Left kidney (tissue), 2 donors: ENCODE results near the gene SHISA9. TPM values are rescaled to one million over a fixed set of nuclear protein-coding genes. Genes with fewer than 3 reads are reported as not detected.

ENCODE experiments used
- DNase-seq: peaks from one replicate; pipeline ENCODE4 v3.0.0-alpha.2; 2013
- polyA plus RNA-seq: library from polyadenylated mRNA; unstranded; fragments of 120-200 nt; gene quantifications from one replicate; pipeline ENCODE4 v1.2.1, GENCODE V29; 2013; ENCODE audit not compliant: insufficient read length

The SHISA9 gene
- polyA plus RNA-seq, 1 donor = 4.6 TPM

DNA sequence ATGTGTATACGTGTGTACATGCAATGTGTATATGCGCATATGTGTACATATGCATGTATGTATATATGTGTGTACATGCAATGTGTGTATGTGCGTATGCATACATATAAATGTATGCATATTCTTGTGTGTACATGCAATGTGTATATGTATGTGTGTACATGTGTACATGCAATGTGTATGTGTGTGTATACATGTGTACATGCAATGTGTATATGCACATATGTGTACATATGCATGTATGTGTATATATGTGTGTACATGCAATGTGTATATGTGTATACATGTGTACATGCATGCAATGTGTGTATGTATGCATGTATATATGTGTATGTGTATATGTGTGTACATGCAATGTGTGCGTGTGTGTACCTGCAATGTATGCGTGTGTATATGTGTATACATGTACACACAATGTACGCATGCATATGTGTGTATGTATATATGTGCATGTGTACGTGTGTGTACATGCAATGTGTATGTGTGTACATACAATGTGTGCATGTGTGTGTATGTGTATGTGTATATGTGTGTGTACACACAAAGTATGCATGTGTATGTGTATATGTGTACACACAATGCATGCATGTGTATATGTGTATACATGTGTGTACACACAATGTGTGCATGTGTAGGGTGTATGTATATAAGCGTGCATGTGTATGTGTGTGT lies 167.7 kb downstream of the SHISA9 start:
- DNase-seq = no peak

DNA sequence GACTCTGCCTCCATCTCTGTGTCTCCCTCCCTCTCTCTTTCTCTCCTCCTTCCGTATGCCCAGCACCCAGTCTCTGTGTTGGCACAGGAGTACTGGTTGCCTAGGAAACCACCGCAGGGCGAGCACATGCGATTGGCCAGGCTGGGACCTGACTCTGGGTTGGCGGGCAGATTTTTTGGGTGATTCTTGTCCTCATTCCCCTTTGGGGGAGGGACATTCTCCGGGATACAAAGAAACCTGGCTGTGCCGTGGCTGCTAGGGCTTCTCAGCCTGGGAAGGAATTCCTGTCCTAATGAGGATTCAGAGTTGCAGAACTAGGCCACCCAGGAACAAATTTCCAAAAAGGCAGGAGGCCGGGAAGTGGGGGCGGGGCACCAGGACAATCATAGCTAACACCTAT lies 168.9 kb downstream of the SHISA9 start:
- DNase-seq = no peak

- DNase-seq = no peak
These were observed 175.5 kb downstream of the SHISA9 start for GRCh38 chr16:13076878-13077277.

DNA sequence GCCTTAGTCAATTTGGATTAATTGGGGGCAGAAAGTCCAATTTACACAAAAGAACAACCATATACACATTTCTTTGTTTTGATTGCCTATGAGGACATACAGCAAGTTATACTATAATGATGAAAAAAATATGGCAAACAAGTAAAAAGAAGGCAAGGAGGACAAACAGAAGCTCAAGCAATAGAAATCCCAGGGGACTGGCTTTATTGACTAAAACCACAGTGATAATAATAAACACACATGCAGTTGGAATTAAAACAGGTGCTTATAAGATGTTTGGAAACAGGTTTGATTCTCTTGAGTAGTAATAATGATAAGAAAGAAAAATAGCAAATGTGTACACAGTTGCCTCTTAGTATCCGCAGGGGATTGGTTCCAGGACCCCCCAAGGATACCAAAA lies 176.4 kb downstream of the SHISA9 start:
- no peak for DNase-seq

DNA sequence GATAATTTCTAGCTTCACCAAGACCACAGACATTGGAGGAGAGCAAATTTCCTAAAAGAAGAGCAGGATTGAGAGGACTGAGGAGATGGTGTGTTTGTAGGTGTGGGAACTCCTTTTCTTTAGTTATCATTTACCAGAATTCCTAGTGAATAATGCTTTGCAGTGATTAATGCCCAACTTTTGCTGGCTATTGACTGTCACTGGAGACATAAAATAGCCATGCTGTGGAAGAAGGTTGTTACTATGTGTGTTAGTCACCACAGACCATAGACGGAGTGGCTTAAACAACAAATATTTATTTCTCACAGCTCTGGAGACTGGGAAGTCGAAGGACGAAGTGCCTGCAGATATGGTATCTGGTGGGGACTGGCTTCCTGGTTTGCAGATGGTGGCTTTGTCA lies 179.1 kb downstream of the SHISA9 start:
- DNase-seq = no peak

GRCh38 chr16:13081825-13082331 lies 180.5 kb downstream of the SHISA9 start:
- DNase-seq = no peak

GRCh38 chr16:13083681-13084080 lies 182.3 kb downstream of the SHISA9 start:
- no peak for DNase-seq

- DNase-seq = peak; percentile 17
These were observed 182.9 kb downstream of the SHISA9 start for GRCh38 chr16:13084331-13084730.

- no peak for DNase-seq
These were observed 192.3 kb downstream of the SHISA9 start for GRCh38 chr16:13093661-13094060.

- no peak for DNase-seq
These were observed 193.7 kb downstream of the SHISA9 start for GRCh38 chr16:13095061-13095460.

DNA sequence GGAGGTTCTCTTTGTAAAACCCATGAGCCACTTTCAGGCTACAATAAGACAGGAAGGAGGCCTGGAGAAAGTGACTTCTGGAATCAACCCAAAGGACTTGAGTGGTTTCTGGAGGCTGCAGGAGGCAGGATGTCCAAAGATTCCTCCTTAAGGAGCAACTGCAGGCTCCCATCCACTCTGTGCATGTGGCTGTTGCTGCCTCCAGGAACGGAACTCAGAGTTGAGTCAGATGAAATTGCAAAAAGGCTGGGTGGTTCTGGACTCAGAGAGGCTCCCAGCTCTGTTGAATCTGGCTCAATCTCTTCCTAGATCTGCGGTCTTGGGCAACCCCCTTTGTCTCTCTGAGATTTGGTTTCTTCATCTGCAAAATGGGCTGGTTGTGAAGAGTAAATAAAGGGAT lies 197.1 kb downstream of the SHISA9 start:
- no peak for DNase-seq

DNA sequence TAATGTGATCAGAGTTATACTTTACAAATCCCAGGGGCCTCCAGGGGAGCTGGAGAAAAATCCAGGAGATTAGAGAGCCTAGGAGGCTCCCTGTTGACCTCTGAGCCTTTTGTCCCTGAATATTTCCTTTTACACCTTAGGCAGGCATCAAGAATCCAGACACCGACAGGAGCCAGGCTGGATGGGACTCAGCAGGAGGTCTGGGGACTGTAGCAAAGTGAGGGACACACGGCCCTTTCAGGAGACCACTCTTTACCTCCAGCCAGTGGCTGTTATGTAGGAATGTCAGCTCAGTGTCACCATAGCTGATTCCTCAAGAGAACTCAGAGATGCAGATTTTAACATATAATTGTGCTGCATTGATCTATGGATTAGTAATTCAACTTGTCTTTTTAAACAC lies 198.4 kb downstream of the SHISA9 start:
- no peak for DNase-seq

DNA sequence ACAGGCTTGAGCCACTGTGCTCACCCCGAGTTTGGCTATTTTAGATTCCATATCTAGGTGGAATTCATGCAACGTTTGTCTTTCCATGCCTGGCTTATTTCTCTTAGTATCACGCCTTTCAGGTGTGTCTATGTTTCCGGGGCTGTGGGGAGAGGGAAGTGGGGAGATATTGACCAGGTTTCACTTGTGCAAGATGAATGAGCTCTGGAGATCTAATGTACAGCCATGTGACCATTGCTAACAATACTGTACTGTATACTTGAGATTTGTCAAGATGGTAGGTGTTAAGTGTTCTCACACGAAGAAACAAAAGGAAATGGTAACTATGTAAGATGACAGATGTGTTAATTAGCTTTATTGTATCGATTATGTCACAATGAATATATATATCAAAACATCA lies 199.6 kb downstream of the SHISA9 start:
- DNase-seq = no peak

DNA sequence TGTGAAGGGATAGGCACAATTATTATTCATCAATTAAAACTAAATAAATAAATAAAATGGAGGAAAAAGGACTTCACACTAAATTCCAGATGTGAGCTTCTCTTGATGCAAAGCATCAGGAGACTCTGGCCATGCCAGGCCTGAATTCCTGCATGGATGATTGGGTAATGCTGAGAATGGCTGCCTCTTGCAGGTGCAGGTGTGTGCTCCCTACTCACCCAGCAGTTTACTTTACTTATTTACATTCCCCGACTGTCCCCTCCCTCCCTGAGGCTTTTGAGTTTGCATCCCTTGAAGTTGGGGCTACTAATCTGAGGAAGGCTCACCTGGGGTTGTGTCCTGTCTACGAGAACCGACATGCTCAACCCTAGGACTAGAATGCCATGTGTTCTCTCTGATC lies 200.4 kb downstream of the SHISA9 start:
- no peak for DNase-seq

GRCh38 chr16:13102401-13102800 lies 201.0 kb downstream of the SHISA9 start:
- no peak for DNase-seq

DNA sequence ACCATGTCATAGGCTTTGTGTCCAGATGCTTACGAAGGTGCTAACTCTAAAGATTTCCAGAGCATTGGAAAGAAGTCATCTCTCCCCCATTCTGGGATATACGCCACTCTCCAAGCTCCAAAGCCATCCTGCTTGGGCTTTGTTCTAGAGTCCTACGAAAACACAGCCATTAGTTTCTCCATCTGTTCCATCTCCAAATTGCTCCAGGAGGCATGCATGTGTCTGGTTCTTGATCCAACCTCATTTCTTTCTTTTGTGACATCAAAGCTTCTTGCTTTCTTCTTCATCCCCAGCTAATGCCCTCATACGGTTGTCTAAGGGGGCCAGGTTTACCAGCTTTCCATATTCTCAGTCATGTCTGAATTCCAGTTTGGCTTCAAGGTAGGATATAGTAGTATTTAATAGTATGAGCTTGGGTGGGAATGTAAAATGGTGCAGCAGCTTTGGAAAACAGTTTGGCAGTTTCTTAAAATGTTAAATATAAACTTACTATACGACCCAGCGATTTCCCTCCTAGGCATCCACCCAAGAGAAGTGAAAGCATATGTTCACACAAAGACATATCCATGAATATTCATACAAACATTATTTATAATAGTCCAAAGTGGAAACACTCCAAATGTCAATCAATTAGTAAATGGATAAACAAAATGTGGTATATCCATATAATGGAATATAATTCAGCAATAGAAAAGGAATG lies 202.6 kb downstream of the SHISA9 start:
- no peak for DNase-seq

- DNase-seq = no peak
These were observed 203.4 kb downstream of the SHISA9 start for GRCh38 chr16:13104772-13105171.

- DNase-seq = no peak
These were observed 204.0 kb downstream of the SHISA9 start for GRCh38 chr16:13105427-13105826.

- no peak for DNase-seq
These were observed 205.1 kb downstream of the SHISA9 start for GRCh38 chr16:13106464-13106863.

DNA sequence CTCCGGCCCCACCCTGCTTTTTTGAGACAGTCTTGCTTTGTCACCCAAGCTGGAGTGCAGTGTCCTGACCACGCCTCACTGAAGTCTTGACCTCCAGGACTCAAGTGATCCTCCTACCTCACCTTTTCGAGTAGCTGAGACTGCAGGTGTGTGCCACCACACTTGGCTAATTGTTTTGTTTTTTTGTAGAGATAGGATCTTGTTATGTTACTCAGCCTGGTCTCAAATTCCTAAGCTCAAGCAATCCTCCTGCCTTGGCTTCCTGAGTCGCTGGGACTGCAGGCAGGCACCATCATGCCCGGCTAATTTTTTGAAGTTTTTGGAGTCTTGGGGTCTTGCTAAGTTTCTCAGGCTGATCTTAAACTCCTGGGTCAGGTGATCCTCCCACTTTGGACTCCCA lies 206.7 kb downstream of the SHISA9 start:
- no peak for DNase-seq

DNA sequence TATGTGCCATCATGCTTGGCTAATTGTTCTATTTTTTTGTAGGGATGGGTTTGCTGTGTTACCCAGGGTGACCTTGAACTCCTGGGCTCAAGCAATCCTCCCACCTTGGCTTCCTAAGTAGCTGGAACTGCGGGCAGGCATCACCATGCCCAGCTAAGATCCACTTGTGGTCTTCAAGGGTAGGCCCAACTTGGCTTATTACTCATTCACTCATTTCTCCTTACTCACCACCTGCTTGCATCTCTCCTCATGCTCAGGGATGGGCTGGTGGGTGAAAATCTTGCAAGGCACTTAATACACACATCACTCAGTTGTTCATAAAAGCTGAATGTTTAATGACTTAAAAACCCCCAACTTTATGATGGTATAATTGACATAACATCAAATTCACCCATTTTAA lies 207.8 kb downstream of the SHISA9 start:
- DNase-seq = no peak

DNA sequence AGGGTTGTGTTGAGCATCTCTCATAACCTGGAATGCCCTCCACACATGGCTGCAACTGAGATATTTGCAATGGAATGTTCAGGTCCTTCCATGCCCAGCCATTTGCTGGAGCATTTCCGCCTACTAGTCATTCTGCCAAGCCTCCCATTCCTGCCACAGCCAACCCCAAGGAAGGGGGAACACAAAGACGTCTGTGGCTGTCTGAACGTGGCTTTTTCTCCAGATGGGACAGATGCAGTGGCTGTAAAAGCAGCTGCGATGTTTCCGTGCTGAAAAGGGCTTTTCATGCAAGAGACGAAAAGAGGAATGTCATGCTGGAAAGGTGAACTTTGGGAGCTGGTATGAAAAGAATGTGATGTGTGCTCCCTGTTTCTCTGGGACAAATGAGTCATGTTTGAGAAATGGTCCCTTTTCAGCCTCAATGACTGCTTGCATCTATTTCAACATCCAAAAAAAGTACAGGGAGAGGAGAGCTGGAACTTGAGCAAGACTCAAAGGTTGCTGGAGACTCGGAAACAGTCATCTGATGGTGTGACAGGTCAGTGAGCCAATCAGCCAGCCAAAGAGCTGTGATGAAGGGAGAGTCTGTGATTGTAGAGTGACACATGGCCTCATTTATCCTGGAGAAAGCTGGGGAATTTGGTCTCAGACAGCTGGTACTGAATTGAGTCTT lies 208.9 kb downstream of the SHISA9 start:
- peak; percentile 37 for DNase-seq

DNA sequence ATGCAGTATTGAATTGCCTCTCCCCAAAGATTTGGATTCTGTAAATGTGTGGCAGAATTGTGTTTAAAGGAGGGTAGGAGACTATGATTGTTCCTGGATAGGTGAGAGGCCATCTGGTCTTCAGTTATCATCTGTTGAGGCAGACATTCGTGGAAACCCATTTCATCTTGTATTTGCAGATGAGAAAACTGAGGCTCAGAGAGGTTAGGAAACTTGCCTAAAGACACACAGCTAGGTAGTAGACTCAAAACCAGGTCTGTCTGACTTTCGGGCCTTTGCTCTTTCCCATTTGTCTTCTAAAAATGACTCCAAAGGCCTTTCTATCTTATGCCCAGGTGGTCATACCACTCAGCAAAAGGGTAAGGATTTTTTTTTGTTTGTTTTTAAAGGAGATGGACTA lies 210.3 kb downstream of the SHISA9 start:
- no peak for DNase-seq
